Erythroblast (primary cell): ENCODE data around the gene LCN12.

Experiments used
- GATA1 ChIP-seq: IDR thresholded peaks from 2 replicates; pipeline ENCODE4 v1.6.1; 2011; ENCODE audit warnings: low read depth, mild to moderate bottlenecking, control low read depth, low read length, moderate library complexity
- POLR2A ChIP-seq: IDR thresholded peaks from 2 replicates; pipeline ENCODE4 v1.6.1; 2011; ENCODE audit warnings: mild to moderate bottlenecking, low read length

DNA sequence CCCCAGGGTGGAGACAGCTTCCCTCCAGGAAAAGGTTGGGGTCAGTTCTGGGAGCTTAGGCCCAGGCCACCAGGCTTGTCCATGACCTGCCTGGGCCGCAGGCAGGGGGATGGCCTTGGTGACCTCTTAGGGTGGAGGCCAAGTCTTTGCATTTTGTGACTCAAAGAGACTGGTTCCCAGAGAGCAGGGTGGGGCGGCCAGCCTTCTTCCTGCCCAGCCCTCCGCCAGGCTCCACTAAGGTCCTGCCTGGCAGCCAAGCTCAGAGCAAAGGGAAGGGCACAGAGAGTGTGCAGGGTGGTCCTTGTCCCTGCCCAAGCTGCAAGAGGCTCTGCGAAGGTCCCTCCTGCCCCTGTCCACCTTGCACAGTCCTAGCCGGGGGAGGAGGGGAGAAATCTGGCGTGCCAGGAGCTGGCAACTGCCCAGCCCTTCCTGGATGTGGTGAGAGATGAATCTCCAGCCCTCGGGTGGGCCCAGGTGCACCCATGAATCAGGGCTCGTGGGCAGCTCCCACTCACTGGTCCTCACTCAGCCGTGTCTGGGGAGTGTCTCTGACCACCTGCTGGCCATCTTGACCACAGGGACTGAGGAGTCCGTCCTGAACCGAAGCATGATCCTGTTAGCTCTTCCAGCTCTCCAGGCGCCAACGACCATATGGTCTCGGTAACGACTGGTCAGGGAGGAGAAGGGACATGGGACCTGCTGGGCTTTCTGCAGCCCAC is 22.9 kb downstream of the LCN12 start:
- TF ChIP-seq POLR2A (no peak), GATA1 (no peak)
